SK-N-MC (cell line): ENCODE results near the gene ACTMAP.

Experiments used
- DNase-seq: peaks from one replicate; pipeline ENCODE4 v3.0.0-alpha.2; 2011; ENCODE audit warnings: low read depth, low spot score
- H3K27ac ChIP-seq: fragments of 200-600 bp; sonication (generic); 2 replicates; pipeline ENCODE4 v1.5.1; 2016; ENCODE audit warnings: mixed run types
- H3K36me3 ChIP-seq: fragments of 200-600 bp; sonication (generic); 2 replicates; pipeline ENCODE4 v1.6.1; 2017; ENCODE audit warnings: antibody characterized with exemption, low read length, mixed read lengths; ENCODE audit not compliant: insufficient read depth
- H3K4me3 ChIP-seq: fragments of 200-600 bp; sonication (generic); 2 replicates; pipeline ENCODE4 v1.5.1; 2016
- H3K9ac ChIP-seq: fragments of 200-600 bp; sonication (generic); 2 replicates; pipeline ENCODE4 v1.8.0; 2017; ENCODE audit warnings: mixed run types, mixed read lengths; ENCODE audit not compliant: insufficient read length
- H3K9me3 ChIP-seq: fragments of 200-600 bp; sonication (generic); 2 replicates; pipeline ENCODE4 v1.6.1; 2017; ENCODE audit warnings: low read depth, mild to moderate bottlenecking, antibody characterized with exemption, low read length, moderate library complexity, mixed read lengths
- EZH2 ChIP-seq: fragments of 200-600 bp; sonication (generic); IDR thresholded peaks from one replicate; pipeline ENCODE4 v1.6.1; 2017; ENCODE audit warnings: antibody characterized with exemption
- FOXP2 ChIP-seq: optimal IDR thresholded peaks from 2 replicates; pipeline ENCODE3; 2011; ENCODE audit warnings: mild to moderate bottlenecking, moderate library complexity; ENCODE audit not compliant: insufficient read depth; ENCODE audit errors: extremely low read length, control extremely low read depth
- POLR2AphosphoS5 ChIP-seq: IDR thresholded peaks from 2 replicates; pipeline ENCODE4 v1.6.1; 2012; ENCODE audit warnings: mild to moderate bottlenecking, low read depth, low read length, borderline replicate concordance

The ACTMAP gene

DNA sequence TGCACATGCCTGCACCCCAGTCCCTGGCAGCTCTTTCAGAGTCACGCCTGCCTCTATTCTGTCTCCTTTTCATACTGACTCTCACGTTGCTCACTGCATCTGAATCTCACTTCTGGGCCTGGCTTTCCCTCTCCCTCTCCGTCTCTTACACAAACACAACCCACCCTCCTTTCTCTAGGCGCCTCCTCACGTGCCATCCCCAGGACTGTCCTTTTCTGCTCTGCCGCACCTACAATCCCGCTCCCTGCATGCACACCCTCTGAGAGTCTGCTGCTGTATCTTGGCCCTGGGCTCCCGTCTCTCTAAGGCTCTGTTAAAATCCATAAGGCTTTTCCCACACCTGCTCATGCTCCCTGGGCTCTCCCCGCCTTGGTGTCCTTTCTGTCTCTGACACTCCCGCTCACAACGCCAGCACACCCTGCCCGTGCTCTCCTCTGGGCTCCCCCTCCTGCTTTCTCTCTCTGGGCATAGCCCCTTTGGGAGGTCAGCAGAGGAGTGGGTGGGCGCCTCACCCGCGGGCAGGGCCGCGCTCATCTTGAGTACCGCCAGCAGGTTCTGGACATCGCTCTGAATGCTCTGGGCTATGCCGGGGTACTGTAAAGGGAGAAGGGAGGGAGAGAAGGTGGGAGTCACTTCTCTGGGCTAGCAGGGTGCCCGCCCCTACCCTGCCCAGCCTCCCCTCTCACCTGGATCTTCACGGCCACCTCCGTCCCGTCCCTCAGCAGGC lies 47.1 kb downstream of the ACTMAP start:
- no peak for DNase-seq
- H3K9me3 ChIP-seq, result no peaks in the 10 kb centered on the region
- H3K9ac ChIP-seq, result no peak overlapping the region
- peaks cover 23% of the 10 kb centered on the region for H3K36me3 ChIP-seq
- TF ChIP-seq FOXP2 (no peak), POLR2AphosphoS5 (no peak), EZH2 (no peak)
- no peak overlapping the region for H3K27ac ChIP-seq
- H3K4me3 ChIP-seq, result no peak overlapping the region

DNA sequence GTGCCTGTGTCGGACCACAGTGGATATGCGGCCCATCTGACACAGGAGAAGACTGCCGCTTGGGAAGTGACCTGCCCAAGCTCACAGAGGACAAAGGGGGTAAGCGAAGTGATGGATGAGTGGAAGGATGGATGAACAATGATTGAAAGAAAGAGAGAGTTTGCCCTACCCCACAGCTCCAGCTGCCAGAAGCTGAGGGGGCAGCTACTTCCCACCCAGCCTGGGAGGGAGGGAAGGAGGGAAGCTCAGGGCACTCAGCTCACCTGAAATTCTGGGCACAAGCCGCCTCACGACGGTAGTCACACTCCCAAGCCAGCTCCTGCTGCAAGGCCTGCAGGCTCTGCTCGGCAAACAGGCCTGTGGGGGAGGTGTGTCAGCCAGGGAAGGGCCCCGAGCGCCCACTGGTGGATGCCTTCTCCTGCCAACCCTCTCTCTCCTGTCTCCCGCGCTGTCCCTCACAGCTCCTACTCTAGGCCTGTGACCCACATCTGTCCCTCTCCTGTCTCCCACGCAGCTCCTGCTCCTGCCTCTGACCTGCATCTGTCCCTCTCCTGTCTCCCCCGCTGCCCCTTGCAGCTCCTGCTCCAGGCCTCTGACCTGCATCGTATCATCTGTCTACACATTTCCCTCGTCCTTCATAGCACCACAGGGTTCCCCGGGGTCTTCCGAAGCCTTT lies 47.8 kb downstream of the ACTMAP start:
- DNase-seq, result no peak
- Histone ChIP-seq H3K4me3 (no peak overlapping the region), H3K27ac (no peak overlapping the region), H3K9me3 (no peaks in the 10 kb centered on the region), H3K9ac (no peak overlapping the region), H3K36me3 (peaks cover 19% of the 10 kb centered on the region)
- TF ChIP-seq EZH2 (no peak), POLR2AphosphoS5 (no peak), FOXP2 (no peak)

DNA sequence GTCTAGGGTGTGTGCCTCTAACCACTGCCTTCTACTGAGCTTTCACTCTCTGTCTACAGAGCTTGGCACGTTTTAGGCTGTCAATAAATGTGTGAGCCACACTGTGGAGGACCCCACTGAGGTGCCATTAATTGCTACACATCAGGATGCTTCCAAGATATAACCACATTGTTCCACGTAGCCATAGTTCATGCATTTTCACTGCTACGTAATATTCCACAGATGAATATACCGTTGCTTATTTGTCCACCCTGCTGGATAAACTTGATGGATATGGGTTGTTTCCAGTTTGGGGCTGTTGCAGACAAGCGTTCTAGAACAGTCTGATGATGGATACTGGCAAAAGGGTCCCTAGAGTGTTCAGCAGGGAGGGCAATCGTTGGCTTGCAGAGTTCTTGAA lies 48.5 kb downstream of the ACTMAP start:
- peaks cover 19% of the 10 kb centered on the region for H3K36me3 ChIP-seq
- H3K9me3 ChIP-seq, result no peaks in the 10 kb centered on the region
- no peak overlapping the region for H3K9ac ChIP-seq
- no peak for TF ChIP-seq FOXP2
- no peak for TF ChIP-seq EZH2
- TF ChIP-seq POLR2AphosphoS5, result no peak
- H3K4me3 ChIP-seq, result no peak overlapping the region
- DNase-seq, result no peak
- no peak overlapping the region for H3K27ac ChIP-seq

DNA sequence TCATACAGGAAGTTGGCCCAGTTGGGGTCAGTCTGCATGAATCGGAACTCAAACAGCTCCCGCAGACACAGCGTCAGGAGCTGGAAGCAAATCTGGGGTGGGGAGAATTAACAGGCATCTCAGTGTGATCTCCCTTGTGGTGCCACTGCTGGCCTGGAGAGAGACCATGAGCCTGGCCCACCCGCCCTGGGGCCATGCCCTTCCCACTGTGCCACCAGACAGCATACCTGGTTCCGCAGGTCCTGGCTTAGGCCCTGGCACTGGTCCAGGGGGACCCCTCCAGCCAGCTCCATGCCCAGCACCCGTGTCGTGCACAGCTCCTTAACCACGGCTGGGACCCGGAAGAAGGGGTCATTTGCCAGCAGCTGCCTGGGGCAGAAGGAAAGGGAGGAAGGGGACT lies 50.2 kb downstream of the ACTMAP start:
- DNase-seq, result no peak
- H3K9me3 ChIP-seq, result no peaks in the 10 kb centered on the region
- H3K27ac ChIP-seq, result no peak overlapping the region
- H3K4me3 ChIP-seq, result no peak overlapping the region
- no peak overlapping the region for H3K9ac ChIP-seq
- peaks cover 15% of the 10 kb centered on the region for H3K36me3 ChIP-seq
- TF ChIP-seq FOXP2, result no peak
- no peak for TF ChIP-seq POLR2AphosphoS5
- TF ChIP-seq EZH2, result no peak

DNA sequence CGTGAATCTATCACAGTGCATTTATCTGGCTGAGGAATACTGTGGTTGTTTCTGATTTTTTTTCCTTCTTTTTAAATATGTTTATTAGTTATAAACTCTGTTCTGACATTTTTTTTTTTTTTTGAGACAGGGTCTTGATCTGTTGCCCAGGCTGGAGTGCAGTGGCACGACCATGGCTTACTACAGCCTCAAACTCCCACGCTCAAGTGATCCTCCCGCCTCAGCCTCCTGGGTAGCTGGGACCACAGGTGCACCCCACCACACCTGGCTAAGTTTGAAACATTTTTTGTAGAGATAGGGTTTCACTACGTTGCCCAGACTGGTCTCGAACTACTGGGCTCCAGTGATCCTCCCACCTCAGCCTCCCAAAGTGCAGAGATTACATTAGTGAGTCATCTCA lies 53.3 kb downstream of the ACTMAP start:
- Histone ChIP-seq H3K4me3 (no peak overlapping the region), H3K27ac (no peak overlapping the region), H3K36me3 (no peaks in the 10 kb centered on the region; the same call in 1 of the 2 replicates), H3K9ac (no peak overlapping the region), H3K9me3 (no peaks in the 10 kb centered on the region)
- DNase-seq, result no peak
- TF ChIP-seq POLR2AphosphoS5, result no peak
- no peak for TF ChIP-seq EZH2
- no peak for TF ChIP-seq FOXP2

DNA sequence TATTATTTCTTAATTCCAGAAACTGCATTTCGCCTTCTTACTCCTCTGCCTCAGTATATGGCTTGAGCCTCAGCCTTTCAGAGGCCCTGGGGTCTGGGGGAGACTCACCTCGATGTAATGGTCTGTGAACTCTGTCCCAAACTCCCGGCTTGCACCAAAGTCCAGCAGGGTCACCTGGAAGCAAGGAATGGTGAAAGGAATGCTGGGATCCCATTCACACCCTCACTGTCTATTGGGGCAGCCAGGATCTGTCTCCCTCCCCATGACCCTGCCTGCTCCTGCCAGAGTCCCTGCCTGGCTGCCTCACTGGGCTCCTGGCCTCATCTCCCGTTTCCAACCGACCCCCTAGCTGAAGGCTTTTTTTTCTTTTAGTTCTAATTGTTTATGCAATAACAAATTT lies 54.4 kb downstream of the ACTMAP start:
- Histone ChIP-seq H3K36me3 (no peaks in the 10 kb centered on the region; the same call in 1 of the 2 replicates), H3K9me3 (no peaks in the 10 kb centered on the region), H3K27ac (no peak overlapping the region), H3K9ac (no peak overlapping the region), H3K4me3 (no peak overlapping the region)
- no peak for TF ChIP-seq EZH2
- TF ChIP-seq FOXP2, result no peak
- DNase-seq, result no peak

GRCh38 chr19:40693896-40694295 lies 56.4 kb downstream of the ACTMAP start:
- Histone ChIP-seq H3K36me3 (no peaks in the 10 kb centered on the region; the same call in 1 of the 2 replicates), H3K4me3 (no peak overlapping the region), H3K9me3 (no peaks in the 10 kb centered on the region), H3K9ac (no peak overlapping the region), H3K27ac (no peak overlapping the region)
- no peak for DNase-seq
- TF ChIP-seq POLR2AphosphoS5 (no peak), EZH2 (no peak), FOXP2 (no peak)

DNA sequence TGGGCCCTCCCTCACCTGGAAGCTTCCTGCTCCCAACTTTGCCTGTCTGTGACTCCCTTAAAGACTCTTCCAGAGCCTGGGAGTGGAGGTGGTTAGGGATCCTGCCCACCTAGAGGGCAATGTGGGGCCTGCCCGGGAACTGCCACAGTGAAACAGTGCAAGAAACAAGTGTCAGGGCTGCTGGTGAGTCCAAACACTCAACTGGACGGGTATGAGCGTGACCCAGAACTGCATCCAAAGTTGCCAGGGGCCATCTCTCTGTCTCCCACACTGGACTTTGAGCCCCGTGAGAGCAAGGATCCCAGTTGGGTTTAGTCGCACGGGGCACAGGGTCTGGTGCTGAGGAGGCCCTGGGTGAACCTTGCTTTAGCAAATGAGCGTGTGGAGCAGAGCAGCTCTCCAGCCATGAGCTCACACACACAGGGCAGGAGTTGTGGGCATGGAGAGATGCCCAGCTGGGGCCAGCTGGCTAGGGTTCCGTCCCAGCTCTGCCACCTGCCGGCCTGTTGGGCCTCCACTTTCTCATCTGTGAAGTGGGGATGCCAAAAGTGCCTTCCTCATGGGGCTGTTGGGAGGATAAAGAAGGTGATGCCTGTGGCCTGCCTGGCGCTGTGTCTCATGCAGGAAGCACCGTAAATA lies 57.0 kb downstream of the ACTMAP start:
- no peak for TF ChIP-seq FOXP2
- no peak for TF ChIP-seq POLR2AphosphoS5
- no peak for TF ChIP-seq EZH2
- Histone ChIP-seq H3K36me3 (no peaks in the 10 kb centered on the region; the same call in 1 of the 2 replicates), H3K4me3 (no peak overlapping the region), H3K9ac (no peak overlapping the region), H3K27ac (no peak overlapping the region), H3K9me3 (no peaks in the 10 kb centered on the region)
- DNase-seq, result no peak
